ENCODE measurements around the gene THRSP. TPM values are rescaled to one million over a fixed set of nuclear protein-coding genes. Genes with fewer than 3 reads are reported as not detected.

Gene THRSP
- total RNA-seq, 1 experiment from 2014 or later = not detected

DNA sequence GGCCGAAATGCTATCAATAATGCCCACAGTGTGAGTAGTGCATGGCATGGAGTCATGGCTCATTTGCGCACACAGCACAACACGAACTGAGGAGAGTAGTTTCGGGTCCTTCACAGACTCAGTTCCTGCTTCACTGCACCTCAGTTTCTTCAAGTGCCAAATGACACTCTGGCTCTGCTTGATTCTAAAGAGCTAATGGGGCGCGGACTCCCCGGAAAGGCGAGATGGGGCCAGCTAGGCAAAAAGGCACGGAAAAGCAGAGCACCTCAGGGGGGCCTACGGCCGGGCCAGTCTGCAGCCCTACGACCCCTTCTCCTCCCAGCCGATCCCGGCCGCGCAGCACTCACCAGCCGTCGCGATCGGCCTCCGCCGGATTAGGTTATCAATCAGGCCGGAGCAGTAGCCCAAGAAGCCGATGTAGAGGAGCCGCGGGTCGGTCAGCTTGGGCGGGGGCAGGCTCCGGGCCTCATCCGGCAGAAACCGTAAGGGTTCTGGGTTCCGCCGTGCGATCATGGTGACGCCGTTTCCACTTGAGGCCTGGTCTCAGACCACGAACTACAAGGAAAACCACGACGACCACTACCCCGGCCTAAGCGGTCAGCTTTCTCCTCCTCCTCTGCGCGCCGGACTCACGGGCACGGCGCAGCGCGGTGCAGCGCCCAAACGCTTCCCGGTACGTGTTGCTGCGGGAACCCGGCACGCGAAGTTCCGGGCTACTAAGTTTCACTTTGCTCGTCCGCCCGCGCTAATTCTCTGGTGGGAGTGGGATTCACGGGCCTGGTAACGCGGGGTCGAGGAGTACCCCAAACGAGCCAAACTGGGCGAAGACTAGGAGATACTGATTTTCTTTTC lies 15.8 kb downstream of the THRSP start, which contains the start of gene NDUFC2 (continued):
- peak; percentile 98 for TF ChIP-seq CBX3 (IDR thresholded peaks at IDR 0.05; ENCODE audit: low read depth)
- TF ChIP-seq EGR1 (IDR thresholded peaks at IDR 0.05; ENCODE audit: low read depth) = no peak; the same call in 1 of the 2 replicates
- TF ChIP-seq POLR2AphosphoS5 (IDR thresholded peaks at IDR 0.05; ENCODE audit: low read depth, low read length) = peak; percentile 98
- no peak for TF ChIP-seq ATF3 (IDR thresholded peaks at IDR 0.05)

DNA sequence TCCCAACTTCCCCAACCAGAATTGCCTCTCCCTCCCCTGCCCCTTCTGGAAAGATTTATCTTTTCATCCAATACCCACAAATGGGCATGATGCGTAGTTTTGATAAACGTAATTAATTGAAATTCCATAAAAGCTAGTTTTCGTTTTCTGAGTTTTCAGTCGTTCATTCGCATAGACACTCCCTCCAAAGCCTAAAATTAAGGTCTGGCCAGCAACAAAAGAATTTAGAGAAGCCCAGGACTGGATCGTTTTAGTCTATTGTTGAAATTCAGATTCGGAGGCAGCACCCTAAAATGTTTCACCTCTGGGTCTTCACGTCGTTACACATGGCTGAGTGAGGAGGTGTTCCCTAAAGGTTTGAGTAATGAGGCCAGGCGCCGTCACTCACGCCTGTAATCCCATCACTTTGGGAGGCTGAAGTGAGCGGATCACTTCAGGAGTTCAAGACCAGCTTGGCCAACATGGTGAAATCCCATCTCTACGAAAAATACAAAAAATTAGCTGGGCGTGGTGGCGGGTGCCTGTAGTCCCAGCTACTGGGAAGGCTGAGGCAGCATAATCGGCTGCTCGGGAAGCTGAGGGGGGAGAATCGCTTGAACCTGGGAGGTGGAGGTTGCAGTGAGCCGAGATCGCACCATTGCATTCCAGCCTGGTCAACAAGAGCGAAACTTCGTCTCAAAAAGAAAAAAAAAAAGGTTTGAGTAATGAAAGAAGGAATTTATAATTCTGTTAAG lies 16.6 kb downstream of the THRSP start:
- H3K9ac ChIP-seq (ENCODE audit: low read length) = peak overlapping the region; percentile 93
- ATAC-seq = peak; percentile 51
- no peaks in the 10 kb centered on the region for H3K36me3 ChIP-seq (ENCODE audit: control insufficient read depth in 1 of 2, insufficient read depth in 2 of 2, low read length in 2 of 2)
- peak overlapping the region; percentile 52 to 86 for H3K4me3 ChIP-seq (replicated peaks in 1 of 2; ENCODE audit: low read depth in 1 of 2, low read length in 2 of 2)
- peaks cover 0 to 17% of the 10 kb centered on the region in 2 experiments; a peak in 3 of 4 replicates for H3K4me1 ChIP-seq (ENCODE audit: control insufficient read depth in 1 of 2, insufficient read depth in 2 of 2, low read length in 2 of 2)
- H3K9me2 ChIP-seq (ENCODE audit: insufficient read depth) = no peaks in the 10 kb centered on the region
- POLR2A ChIA-PET = no interaction called here
- H3K27ac ChIP-seq (ENCODE audit: low read depth, low read length) = peak overlapping the region; percentile 73
- no peaks in the 10 kb centered on the region for H4K20me1 ChIP-seq (ENCODE audit: insufficient read depth)
- H3K79me2 ChIP-seq (ENCODE audit: insufficient read depth, low read length) = peaks cover 45% of the 10 kb centered on the region
- no peak for DNase-seq (ENCODE audit: low read depth, low spot score)
- H2AFZ ChIP-seq (ENCODE audit: low read depth, low read length, poor library complexity, severe bottlenecking) = peak overlapping the region; percentile 87
- no peaks in the 10 kb centered on the region for H3K27me3 ChIP-seq (ENCODE audit: insufficient read depth, low read length)
- CTCF ChIA-PET = interaction anchor here (1.0 kb wide), 1 partner anchor 80 kb away, joined by 3 read pairs; no protein-coding TSS in a partner anchor
- peak overlapping the region; percentile 91 for H3K4me2 ChIP-seq (ENCODE audit: low read length)
- RAD21 ChIA-PET (ENCODE audit: low non-redundant PET in 1 of 2, low total read pairs in 2 of 2, uncharacterized antibody in 2 of 2, unreplicated experiment in 2 of 2) = no interaction called here
- no peaks in the 10 kb centered on the region for H3K9me3 ChIP-seq (ENCODE audit: control insufficient read depth in 1 of 2, insufficient read depth in 1 of 2, low read depth in 1 of 2, low read length in 2 of 2)
- TSS peak; percentile 85 for BruUV-seq (replicated peaks)
- intact Hi-C loops (cut with micrococcal nuclease) = no loop called here
- TF ChIP-seq EGR1 (IDR thresholded peaks at IDR 0.05; ENCODE audit: low read depth) (no peak), ATF3 (IDR thresholded peaks at IDR 0.05) (no peak), MAX (IDR thresholded peaks at IDR 0.05) (no peak), ZNF274 (IDR thresholded peaks at IDR 0.05; ENCODE audit: low read depth, low read length) (no peak)
